GM21529 (cell line): Measurements from ENCODE around the gene PIGP.
A peak's percentile ranks its signal among the peaks of the same experiment; 100 is the strongest.
"Not testable (repeated sequence)": the region's sequence is repeated elsewhere in the genome, so short reads cannot be mapped to it uniquely, and the experiment has no call there.

ENCODE experiments used
- ATAC-seq: cut with Tn5 transposase; IDR thresholded peaks from one replicate; pipeline ENCODE4 v1.9.1; 2021; ENCODE audit not compliant: unreplicated experiment

The PIGP gene

GRCh38 chr21:37076087-37076850 is 3.4 kb upstream of the PIGP start:
- no peak for ATAC-seq

- ATAC-seq = no peak
Observed at GRCh38 chr21:37075214-37075770, 2.4 kb upstream of the PIGP start.

GRCh38 chr21:37074546-37074945 is 1.7 kb upstream of the PIGP start:
- no peak for ATAC-seq

GRCh38 chr21:37074197-37074510 is 1.3 kb upstream of the PIGP start:
- ATAC-seq = no peak

GRCh38 chr21:37073417-37074196 is 736 bp upstream of the PIGP start:
- ATAC-seq = peak; percentile 41

GRCh38 chr21:37072274-37072987 is 440 bp downstream of the PIGP start:
- ATAC-seq = peak; percentile 37

- ATAC-seq = no peak
Observed at GRCh38 chr21:37071561-37072273, 1.2 kb downstream of the PIGP start.

GRCh38 chr21:37065561-37066177 is 7.2 kb downstream of the PIGP start:
- ATAC-seq = no peak

GRCh38 chr21:37064841-37065240 is 8.0 kb downstream of the PIGP start:
- ATAC-seq = no peak

- ATAC-seq = no peak
Observed at GRCh38 chr21:37063433-37063832, 9.4 kb downstream of the PIGP start.

- no peak for ATAC-seq
Observed at GRCh38 chr21:37062593-37062935, 10.3 kb downstream of the PIGP start.

- ATAC-seq = no peak
Observed at GRCh38 chr21:37061926-37062592, 10.8 kb downstream of the PIGP start.

- no peak for ATAC-seq
Observed at GRCh38 chr21:37060296-37060695, 12.6 kb downstream of the PIGP start.

- no peak for ATAC-seq
Observed at GRCh38 chr21:37059181-37059580, 13.7 kb downstream of the PIGP start.

GRCh38 chr21:37058261-37058660 is 14.6 kb downstream of the PIGP start:
- no peak for ATAC-seq

- ATAC-seq = no peak
Observed at GRCh38 chr21:37057614-37058013, 15.3 kb downstream of the PIGP start.

- no peak for ATAC-seq
Observed at GRCh38 chr21:37055271-37055855, 17.5 kb downstream of the PIGP start.

GRCh38 chr21:37049741-37050140 is 23.1 kb downstream of the PIGP start:
- not testable (repeated sequence) for ATAC-seq

- ATAC-seq = no peak
Observed at GRCh38 chr21:37047079-37047478, 25.8 kb downstream of the PIGP start.

- ATAC-seq = no peak
Observed at GRCh38 chr21:37045556-37045955, 27.3 kb downstream of the PIGP start.
